ENCODE data around the gene MBD3L2.
"Not testable (repeated sequence)": the region's sequence is repeated elsewhere in the genome, so short reads cannot be mapped to it uniquely, and the experiment has no call there.

Gene MBD3L2

DNA sequence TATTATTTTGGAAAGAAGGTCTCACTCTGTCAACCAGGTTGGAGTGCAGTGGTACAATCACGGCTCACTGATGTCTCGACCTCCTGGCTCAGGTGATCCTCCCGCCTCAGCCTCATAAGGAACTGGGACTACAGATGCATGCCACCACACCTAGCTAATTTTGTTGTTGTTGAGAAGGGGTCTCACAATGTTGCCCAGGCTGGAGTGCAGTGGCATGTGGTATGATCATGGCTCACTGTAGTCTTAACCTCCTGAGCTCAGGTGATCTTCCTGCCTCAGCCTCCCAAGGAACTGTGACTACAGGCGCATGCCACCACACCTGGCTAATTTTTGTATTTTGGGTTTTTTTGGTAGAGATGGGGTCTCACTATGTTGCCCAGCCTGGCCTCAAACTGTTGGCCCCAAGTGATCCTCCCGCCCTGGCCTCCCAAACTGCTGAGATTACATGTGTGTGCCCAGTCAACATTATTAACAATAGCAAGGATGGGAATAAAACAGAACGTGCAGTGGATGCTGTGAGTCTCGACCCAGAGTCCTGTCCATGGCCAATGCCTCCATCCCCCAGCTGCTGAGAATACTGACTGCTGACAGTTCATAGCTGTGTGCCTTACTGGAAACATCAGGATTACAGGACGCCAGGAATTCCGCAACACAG lies 14.8 kb downstream of the MBD3L2 start:
- Histone ChIP-seq H3K4me3 (ENCODE audit: low read length) (no peak overlapping the region), H3K9ac (ENCODE audit: low read depth, low read length) (no peak overlapping the region), H3K4me1 (ENCODE audit: insufficient read depth, low read length) (no peaks in the 10 kb centered on the region), H3K9me3 (ENCODE audit: insufficient read depth, low read depth, low read length) (peaks cover 21% of the 10 kb centered on the region), H3K27ac (ENCODE audit: low read length) (no peak overlapping the region), H3K36me3 (ENCODE audit: insufficient read depth, low read depth, low read length) (no peaks in the 10 kb centered on the region), H3K27me3 (ENCODE audit: insufficient read depth, low read length) (no peaks in the 10 kb centered on the region)

DNA sequence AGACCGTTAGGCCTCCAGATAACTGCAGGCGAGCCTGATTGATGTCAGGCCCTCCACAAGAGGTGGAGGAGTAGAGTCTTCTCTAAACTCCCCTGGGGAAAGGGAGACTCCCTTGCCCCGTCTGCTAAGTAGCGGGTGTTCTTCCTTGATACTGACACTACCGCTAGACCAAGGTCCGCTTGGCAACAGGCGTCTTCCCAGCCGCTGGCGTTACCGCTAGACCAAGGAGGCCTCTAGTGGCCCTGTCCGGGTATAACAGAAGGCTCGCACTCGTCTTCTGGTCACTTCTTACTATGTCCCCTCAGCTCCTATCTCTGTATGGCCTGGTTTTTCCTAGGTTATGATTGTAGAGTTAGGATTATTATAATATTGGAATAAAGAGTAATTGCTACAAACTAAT lies 18.0 kb downstream of the MBD3L2 start:
- H3K9me3 ChIP-seq (ENCODE audit: insufficient read depth, low read depth, low read length) = peaks cover 22% of the 10 kb centered on the region
- H3K36me3 ChIP-seq (ENCODE audit: insufficient read depth, low read depth, low read length); H3K27ac ChIP-seq (ENCODE audit: low read length); H3K27me3 ChIP-seq (ENCODE audit: insufficient read depth, low read length); H3K4me3 ChIP-seq (ENCODE audit: low read length); H3K9ac ChIP-seq (ENCODE audit: low read depth, low read length); H3K4me1 ChIP-seq (ENCODE audit: insufficient read depth, low read length): not testable (repeated sequence)

DNA sequence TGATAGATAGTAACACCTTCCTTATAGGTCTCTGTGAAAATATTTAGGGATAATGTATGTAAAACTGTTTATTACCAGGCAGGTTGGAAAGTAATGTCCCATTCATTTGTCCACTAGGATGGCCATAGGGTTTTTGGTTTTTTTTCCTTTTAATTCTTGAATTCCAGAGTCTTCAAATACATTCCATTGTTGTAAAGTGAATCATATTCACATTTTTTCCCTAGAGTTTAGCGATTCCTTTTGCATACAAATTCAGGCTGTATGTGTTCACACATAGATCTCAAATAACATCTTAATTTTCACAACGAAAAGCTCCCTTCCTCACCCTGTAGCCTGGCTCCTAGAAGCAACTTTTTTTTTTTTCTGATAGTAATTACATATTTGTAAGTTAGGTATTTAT lies 18.6 kb downstream of the MBD3L2 start:
- Histone ChIP-seq H3K27me3 (ENCODE audit: insufficient read depth, low read length) (no peaks in the 10 kb centered on the region), H3K4me1 (ENCODE audit: insufficient read depth, low read length) (no peaks in the 10 kb centered on the region), H3K9me3 (ENCODE audit: insufficient read depth, low read depth, low read length) (peaks cover 22% of the 10 kb centered on the region), H3K36me3 (ENCODE audit: insufficient read depth, low read depth, low read length) (peaks cover 12% of the 10 kb centered on the region), H3K27ac (ENCODE audit: low read length) (no peak overlapping the region), H3K9ac (ENCODE audit: low read depth, low read length) (no peak overlapping the region), H3K4me3 (ENCODE audit: low read length) (no peak overlapping the region)

DNA sequence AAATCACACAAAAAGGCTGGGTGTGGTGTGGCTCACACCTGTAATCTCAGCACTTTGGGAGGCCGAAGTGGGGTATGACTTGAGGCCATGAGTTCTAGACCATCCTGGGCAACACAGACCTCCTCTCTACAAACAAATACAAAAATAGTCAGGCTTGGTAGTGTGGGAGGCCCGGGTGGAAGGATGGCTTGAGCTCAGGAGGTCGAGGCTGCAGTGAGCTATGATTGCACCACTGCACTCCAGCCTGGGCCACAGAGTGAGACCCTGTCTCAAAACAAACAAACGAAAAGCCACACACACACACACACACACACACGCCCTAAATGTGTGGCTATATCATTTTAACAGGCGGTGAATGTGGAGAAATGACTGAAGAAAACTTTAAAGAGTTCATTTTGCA lies 19.5 kb downstream of the MBD3L2 start:
- no peaks in the 10 kb centered on the region for H3K4me1 ChIP-seq (ENCODE audit: insufficient read depth, low read length)
- H3K27me3 ChIP-seq (ENCODE audit: insufficient read depth, low read length) = no peaks in the 10 kb centered on the region
- H3K27ac ChIP-seq (ENCODE audit: low read length) = no peak overlapping the region
- H3K36me3 ChIP-seq (ENCODE audit: insufficient read depth, low read depth, low read length) = peaks cover 18% of the 10 kb centered on the region
- peak overlapping the region; percentile 58 for H3K4me3 ChIP-seq (ENCODE audit: low read length)
- H3K9ac ChIP-seq (ENCODE audit: low read depth, low read length) = no peak overlapping the region
- H3K9me3 ChIP-seq (ENCODE audit: insufficient read depth, low read depth, low read length) = peaks cover 17% of the 10 kb centered on the region

DNA sequence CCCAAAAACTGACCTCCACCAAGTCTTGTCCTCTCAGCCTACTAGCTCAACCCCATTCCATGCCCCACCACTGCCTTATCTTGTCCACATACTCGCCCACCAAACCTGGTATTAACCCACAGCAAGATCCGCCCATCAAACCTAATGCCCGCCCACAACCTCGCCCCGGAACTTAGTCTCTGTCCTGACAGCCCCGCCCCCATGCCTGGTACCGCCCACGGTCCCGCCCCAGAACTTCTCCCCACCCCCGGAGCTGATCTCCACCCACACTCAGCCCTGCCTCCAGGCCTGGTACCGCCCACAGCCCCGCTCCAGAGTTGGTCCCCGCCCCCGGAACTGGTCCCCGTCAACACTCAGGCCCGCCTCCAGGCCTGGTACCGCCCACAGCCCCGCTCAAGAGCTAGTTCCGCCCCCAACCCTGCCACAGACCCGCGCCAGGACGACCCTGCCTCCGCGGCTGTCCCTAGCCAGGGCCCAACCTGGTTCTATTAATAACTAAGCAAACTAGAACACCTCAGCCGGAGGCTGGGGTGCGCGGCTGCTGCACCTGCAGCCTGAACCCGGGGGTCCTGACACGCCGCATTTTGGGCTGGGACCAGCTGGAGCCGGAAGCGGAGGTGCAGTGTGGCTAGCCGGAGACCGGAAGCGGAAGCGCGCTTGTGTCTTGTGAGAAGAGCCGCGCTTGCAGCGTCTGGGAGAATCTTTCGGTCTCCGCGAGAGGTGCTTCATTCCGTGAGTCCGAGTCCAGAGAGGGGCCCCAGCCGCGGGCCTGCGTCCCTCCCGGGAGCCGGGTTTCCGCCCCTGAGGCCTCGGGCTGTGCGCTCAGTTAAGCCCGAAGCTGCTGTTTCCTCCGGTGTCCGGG lies 20.2 kb downstream of the MBD3L2 start, which contains the start of gene ZNF557:
Gene ZNF557, plus strand, starts transcription at position 662 of the 862 bp plus-strand sequence. CDS start 5,372 bp downstream, outside the sequence.
- H3K4me3 ChIP-seq (ENCODE audit: low read length) = peak within 1 kb of the TSS; percentile 73
- H3K9ac ChIP-seq (ENCODE audit: low read depth, low read length) = peak within 1 kb of the TSS; percentile 88; the same call in 1 of the 2 replicates
- H3K27ac ChIP-seq (ENCODE audit: low read length) = peak within 1 kb of the TSS; percentile 94
- peaks cover 22% of the 10 kb centered on the region for H3K36me3 ChIP-seq (ENCODE audit: insufficient read depth, low read depth, low read length)
- peaks cover 14% of the 10 kb centered on the region; the same call in 1 of the 2 replicates for H3K9me3 ChIP-seq (ENCODE audit: insufficient read depth, low read depth, low read length)
- H3K27me3 ChIP-seq (ENCODE audit: insufficient read depth, low read length) = no peaks in the 10 kb centered on the region
- no peaks in the 10 kb centered on the region for H3K4me1 ChIP-seq (ENCODE audit: insufficient read depth, low read length)

DNA sequence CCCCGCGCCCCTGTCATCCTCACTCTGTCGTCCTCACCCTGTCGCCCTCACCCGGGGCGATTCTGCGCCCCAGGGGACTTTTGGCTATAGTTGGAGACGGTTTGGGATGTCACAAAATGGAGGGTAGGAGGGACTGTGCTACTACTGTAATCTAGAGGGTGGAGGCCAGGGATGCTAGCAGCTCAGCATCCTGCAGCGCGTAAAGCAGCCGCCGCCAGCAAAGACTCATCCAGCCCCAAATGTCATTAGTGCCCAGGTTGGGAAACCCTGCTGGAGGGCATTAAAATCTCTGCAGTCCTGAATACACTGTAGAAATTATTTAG lies 20.7 kb downstream of the MBD3L2 start:
- peaks cover 27% of the 10 kb centered on the region for H3K36me3 ChIP-seq (ENCODE audit: insufficient read depth, low read depth, low read length)
- peaks cover 14% of the 10 kb centered on the region; the same call in 1 of the 2 replicates for H3K9me3 ChIP-seq (ENCODE audit: insufficient read depth, low read depth, low read length)
- peak overlapping the region; percentile 73 for H3K4me3 ChIP-seq (ENCODE audit: low read length)
- H3K27me3 ChIP-seq (ENCODE audit: insufficient read depth, low read length) = no peaks in the 10 kb centered on the region
- H3K27ac ChIP-seq (ENCODE audit: low read length) = no peak overlapping the region
- H3K4me1 ChIP-seq (ENCODE audit: insufficient read depth, low read length) = no peaks in the 10 kb centered on the region
- peak overlapping the region; percentile 88; the same call in 1 of the 2 replicates for H3K9ac ChIP-seq (ENCODE audit: low read depth, low read length)

DNA sequence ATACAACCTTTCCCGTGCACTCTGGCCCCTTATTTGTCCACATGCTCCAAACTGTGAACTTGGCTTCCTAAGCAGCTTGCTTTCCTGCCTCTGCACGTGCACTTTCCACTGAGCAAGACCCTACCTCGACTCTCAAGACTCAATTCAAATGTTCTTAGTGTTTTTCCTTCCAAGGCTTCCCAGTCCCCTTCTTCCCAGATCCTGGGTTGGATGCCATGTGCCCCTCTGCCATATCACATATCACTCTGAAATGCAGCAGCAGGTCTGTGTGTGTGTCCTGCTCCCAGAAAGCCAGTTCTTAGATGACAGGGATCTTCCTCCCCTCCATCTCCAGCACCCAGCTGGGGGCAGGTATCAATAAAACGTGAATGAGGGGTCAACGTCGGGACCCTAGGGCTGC lies 23.4 kb downstream of the MBD3L2 start:
- no peak overlapping the region for H3K27ac ChIP-seq (ENCODE audit: low read length)
- no peak overlapping the region for H3K4me3 ChIP-seq (ENCODE audit: low read length)
- no peak overlapping the region for H3K9ac ChIP-seq (ENCODE audit: low read depth, low read length)
- peaks cover 20% of the 10 kb centered on the region for H3K9me3 ChIP-seq (ENCODE audit: insufficient read depth, low read depth, low read length)
- no peaks in the 10 kb centered on the region for H3K4me1 ChIP-seq (ENCODE audit: insufficient read depth, low read length)
- peaks cover 54% of the 10 kb centered on the region for H3K36me3 ChIP-seq (ENCODE audit: insufficient read depth, low read depth, low read length)
- no peaks in the 10 kb centered on the region for H3K27me3 ChIP-seq (ENCODE audit: insufficient read depth, low read length)

DNA sequence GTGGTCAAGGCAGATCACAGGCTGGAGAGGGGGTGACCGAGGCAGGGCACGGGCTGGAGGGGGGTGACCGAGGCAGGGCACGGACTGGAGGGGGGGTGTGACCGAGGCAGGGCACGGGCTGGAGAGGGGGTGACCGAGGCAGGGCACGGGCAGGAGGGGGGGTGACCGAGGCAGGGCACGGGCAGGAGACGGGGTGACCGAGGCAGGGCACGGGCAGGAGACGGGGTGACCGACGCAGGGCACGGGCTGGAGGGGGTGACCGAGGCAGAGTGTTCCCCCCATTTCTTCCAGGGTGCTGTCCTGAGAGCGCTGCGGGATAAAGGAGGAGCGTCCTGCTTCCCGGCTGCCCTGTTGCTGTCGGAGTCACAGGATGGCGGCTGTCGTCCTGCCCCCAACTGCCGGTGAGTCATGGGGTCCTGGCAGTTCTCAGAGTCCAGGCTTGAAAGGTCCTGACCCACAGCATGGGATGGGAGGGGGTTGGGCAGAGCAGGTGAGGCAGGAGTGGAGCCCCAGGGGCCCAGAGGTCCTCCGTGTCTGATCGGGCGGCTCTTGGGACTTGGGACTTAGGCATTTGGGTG lies 25.7 kb downstream of the MBD3L2 start:
- H3K9ac ChIP-seq (ENCODE audit: low read depth, low read length) = no peak overlapping the region
- no peaks in the 10 kb centered on the region for H3K27me3 ChIP-seq (ENCODE audit: insufficient read depth, low read length)
- H3K27ac ChIP-seq (ENCODE audit: low read length) = no peak overlapping the region
- H3K9me3 ChIP-seq (ENCODE audit: insufficient read depth, low read depth, low read length) = peaks cover 35% of the 10 kb centered on the region
- H3K4me1 ChIP-seq (ENCODE audit: insufficient read depth, low read length) = no peaks in the 10 kb centered on the region
- no peak overlapping the region for H3K4me3 ChIP-seq (ENCODE audit: low read length)
- H3K36me3 ChIP-seq (ENCODE audit: insufficient read depth, low read depth, low read length) = peaks cover 75% of the 10 kb centered on the region

DNA sequence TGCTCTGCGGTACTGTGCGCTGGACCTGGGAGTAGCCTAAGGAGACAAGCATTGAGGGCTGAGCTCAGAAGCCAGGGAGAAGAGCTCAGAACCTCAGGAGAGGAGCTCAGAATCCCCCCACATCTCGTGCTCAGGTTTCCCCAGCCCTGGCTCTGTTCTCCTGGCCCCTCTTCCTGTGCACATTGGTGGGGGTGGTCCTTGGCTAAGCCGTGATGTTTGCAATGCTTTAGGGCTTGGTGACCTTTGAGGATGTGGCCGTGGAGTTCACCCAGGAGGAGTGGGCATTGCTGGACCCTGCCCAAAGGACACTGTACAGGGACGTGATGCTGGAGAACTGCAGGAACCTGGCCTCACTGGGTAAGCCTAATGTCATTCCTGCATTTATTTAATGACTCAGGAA lies 27.0 kb downstream of the MBD3L2 start:
- no peaks in the 10 kb centered on the region for H3K27me3 ChIP-seq (ENCODE audit: insufficient read depth, low read length)
- H3K4me1 ChIP-seq (ENCODE audit: insufficient read depth, low read length) = no peaks in the 10 kb centered on the region
- H3K27ac ChIP-seq (ENCODE audit: low read length) = no peak overlapping the region
- peaks cover 47% of the 10 kb centered on the region for H3K9me3 ChIP-seq (ENCODE audit: insufficient read depth, low read depth, low read length)
- H3K4me3 ChIP-seq (ENCODE audit: low read length) = no peak overlapping the region
- peaks cover 85% of the 10 kb centered on the region for H3K36me3 ChIP-seq (ENCODE audit: insufficient read depth, low read depth, low read length)
- no peak overlapping the region for H3K9ac ChIP-seq (ENCODE audit: low read depth, low read length)

DNA sequence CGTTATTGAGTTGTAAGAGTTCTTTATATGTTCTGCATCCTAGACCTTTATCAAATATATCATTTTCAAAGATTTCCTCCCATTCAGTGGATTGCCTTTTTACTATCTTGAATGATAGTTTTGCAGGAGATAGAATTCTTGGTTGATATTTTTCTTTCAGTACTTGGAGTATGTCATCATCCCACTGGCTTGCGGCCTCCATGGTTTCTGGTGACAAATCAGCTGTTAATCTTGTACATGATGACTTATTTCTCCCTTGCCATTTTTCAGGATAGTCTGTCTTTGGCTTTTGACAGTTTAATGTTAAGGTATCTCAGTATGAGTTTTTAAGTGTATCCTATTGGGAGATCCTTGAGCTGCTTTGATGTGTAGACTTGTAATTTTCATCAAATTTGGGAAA lies 28.9 kb downstream of the MBD3L2 start:
- H3K36me3 ChIP-seq (ENCODE audit: insufficient read depth, low read depth, low read length) = peaks cover 92% of the 10 kb centered on the region
- no peaks in the 10 kb centered on the region for H3K4me1 ChIP-seq (ENCODE audit: insufficient read depth, low read length)
- H3K4me3 ChIP-seq (ENCODE audit: low read length) = no peak overlapping the region
- H3K27ac ChIP-seq (ENCODE audit: low read length) = no peak overlapping the region
- peaks cover 65% of the 10 kb centered on the region for H3K9me3 ChIP-seq (ENCODE audit: insufficient read depth, low read depth, low read length)
- no peak overlapping the region for H3K9ac ChIP-seq (ENCODE audit: low read depth, low read length)
- H3K27me3 ChIP-seq (ENCODE audit: insufficient read depth, low read length) = no peaks in the 10 kb centered on the region

DNA sequence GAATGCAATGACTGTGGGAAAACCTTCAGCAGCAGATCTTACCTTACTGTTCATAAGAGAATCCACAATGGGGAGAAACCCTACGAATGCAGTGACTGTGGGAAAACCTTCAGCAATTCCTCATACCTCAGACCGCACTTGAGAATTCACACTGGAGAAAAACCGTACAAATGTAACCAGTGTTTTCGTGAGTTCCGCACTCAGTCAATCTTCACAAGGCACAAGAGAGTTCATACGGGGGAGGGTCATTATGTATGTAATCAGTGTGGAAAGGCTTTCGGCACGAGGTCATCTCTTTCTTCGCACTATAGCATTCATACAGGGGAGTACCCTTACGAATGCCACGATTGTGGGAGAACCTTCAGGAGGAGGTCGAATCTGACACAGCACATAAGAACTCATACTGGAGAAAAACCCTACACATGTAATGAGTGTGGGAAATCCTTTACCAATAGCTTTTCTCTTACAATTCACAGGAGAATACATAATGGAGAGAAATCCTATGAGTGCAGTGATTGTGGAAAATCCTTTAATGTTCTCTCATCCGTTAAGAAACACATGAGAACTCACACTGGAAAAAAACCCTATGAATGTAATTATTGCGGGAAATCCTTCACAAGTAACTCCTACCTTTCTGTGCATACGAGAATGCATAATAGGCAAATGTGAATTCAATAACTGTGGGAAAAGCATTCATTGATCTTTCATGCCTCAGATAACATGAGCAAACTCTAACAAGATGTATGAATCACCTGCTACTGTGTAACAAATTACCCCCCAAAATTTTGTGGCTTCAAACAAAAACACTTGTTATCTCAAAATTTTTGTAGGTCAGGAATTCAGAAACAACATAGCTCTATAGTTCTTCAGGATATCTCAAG lies 34.2 kb downstream of the MBD3L2 start:
- H3K36me3 ChIP-seq (ENCODE audit: insufficient read depth, low read depth, low read length) = peaks cover 83% of the 10 kb centered on the region

More for the DNA sequence above, 34.2 kb downstream of the MBD3L2 start:
- Histone ChIP-seq H3K9me3 (ENCODE audit: insufficient read depth, low read depth, low read length) (peaks cover 96% of the 10 kb centered on the region), H3K4me3 (ENCODE audit: low read length) (peak overlapping the region; percentile 40), H3K9ac (ENCODE audit: low read depth, low read length) (no peak overlapping the region), H3K27me3 (ENCODE audit: insufficient read depth, low read length) (no peaks in the 10 kb centered on the region), H3K4me1 (ENCODE audit: insufficient read depth, low read length) (no peaks in the 10 kb centered on the region), H3K27ac (ENCODE audit: low read length) (no peak overlapping the region)

Measured in iPS-20b (cell line).